HFF-Myc (cell line): ENCODE measurements around the gene USP36.

Experiments used
- DNase-seq: peaks from one replicate; pipeline ENCODE4 v3.0.0-alpha.2; 2011; ENCODE audit warnings: low read depth; ENCODE audit errors: extremely low read depth
- H3K4me3 ChIP-seq: replicated peaks from 2 replicates; pipeline ENCODE4 v1.5.1; 2011; ENCODE audit warnings: low read depth, mild to moderate bottlenecking, control low read depth, low read length
- TF ChIP-seq, protein P1 (sequence below): IDR thresholded peaks from 2 replicates; pipeline ENCODE4 v1.5.1; 2012; ENCODE audit warnings: mild to moderate bottlenecking, low read depth, low read length, control low read depth; ENCODE audit errors: missing control alignments

The USP36 gene

DNA sequence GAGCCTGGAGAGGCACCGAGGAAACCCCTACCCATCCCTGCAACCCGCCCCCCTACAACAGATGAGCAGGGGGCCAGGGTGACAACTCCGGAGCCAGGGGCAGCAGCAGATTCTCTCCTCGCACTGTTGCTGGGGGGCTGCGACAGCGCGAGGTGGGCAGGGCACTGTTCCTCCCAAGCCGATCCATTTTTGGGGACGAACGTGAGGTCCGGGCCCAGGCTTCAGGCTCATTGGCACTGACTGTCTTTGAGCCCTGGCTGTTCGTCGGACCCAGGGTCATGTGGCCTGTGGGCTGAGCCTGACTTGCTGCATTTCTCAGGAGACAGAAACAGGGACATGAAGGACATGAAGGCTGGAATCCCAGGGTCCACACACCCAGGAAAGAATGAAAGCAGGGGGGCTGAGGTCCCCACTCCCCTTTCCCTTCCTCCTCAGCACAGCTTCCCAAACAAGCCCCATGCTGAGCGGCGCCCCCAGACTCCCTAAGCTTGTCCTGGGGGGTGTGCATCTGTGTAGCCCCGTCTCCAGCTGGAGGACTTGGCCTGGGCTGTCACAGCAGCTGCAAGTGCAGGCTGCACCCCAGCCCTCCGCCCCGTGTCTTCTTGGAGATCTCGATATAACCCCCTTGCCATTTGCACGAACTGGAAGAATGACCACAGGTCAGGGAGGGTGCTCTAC is 43.7 kb upstream of the USP36 start:
- no peak for DNase-seq
- TF ChIP-seq, protein P1, sequence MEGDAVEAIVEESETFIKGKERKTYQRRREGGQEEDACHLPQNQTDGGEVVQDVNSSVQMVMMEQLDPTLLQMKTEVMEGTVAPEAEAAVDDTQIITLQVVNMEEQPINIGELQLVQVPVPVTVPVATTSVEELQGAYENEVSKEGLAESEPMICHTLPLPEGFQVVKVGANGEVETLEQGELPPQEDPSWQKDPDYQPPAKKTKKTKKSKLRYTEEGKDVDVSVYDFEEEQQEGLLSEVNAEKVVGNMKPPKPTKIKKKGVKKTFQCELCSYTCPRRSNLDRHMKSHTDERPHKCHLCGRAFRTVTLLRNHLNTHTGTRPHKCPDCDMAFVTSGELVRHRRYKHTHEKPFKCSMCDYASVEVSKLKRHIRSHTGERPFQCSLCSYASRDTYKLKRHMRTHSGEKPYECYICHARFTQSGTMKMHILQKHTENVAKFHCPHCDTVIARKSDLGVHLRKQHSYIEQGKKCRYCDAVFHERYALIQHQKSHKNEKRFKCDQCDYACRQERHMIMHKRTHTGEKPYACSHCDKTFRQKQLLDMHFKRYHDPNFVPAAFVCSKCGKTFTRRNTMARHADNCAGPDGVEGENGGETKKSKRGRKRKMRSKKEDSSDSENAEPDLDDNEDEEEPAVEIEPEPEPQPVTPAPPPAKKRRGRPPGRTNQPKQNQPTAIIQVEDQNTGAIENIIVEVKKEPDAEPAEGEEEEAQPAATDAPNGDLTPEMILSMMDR: no peak
- H3K4me3 ChIP-seq: peak overlapping the region; percentile 44

DNA sequence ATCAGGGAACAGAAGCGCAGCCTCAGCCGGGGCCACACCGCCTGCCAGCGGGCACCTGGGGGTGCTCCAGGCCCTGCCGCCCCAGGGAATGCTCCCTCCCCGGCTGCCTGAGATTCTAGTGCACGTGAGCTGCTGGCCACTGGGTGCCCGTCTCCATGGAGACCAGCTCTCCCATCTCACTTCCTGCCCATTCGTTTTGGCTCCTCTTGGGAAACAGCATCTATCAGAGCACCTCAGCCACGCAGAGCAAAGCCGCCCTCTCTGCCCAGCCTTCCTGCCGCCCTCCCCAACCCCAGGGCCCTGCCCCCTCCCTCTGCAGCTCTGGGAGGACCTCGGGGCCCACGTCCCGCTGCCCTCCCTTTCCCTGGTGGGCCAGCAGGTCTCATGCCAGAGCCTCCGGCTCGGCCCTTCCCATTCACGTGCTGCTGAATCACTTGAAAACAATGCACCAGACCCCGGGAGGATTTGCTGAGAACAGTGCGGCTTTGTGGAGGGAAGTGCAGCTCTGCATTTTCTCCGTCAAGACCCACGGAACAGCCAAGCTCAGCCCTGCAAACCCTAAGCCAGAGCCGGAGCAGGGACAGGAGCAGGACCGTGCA is 43.0 kb upstream of the USP36 start:
- peak overlapping the region; percentile 44 for H3K4me3 ChIP-seq
- TF ChIP-seq, protein P1: no peak
- peak; percentile 83 for DNase-seq

DNA sequence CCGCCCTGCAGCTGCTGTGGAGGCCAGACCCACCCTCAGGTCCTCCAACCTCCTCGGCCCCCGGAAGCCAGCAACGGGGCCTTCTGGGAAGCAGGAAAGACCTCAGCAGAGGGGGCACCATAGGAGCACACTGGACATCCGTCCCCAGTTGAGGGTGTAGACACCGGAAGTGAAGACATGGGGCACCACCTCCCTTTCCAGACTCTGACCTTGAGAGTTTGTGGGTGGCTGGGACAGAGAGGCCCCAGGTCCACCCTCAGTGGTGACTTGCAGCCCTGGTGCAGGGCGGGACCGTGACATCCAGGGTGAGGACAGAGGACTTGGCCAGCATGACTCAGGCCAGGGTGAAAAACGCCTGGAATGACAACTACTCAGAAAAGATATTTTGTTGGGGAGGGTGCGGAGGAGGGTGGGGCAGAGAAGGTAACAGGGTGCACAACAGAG is 42.5 kb upstream of the USP36 start:
- TF ChIP-seq, protein P1: no peak
- H3K4me3 ChIP-seq: peak overlapping the region; percentile 44
- DNase-seq: peak; percentile 87

GRCh38 chr17:78882540-78883088 is 42.0 kb upstream of the USP36 start:
- peak overlapping the region; percentile 17; the same call in 1 of the 2 replicates for H3K4me3 ChIP-seq
- TF ChIP-seq, protein P1: no peak
- peak; percentile 33 for DNase-seq

- peak overlapping the region; percentile 24 for H3K4me3 ChIP-seq
- TF ChIP-seq, protein P1: no peak
- peak; percentile 94 for DNase-seq
Measured at GRCh38 chr17:78879635-78880186, 39.1 kb upstream of the USP36 start.

DNA sequence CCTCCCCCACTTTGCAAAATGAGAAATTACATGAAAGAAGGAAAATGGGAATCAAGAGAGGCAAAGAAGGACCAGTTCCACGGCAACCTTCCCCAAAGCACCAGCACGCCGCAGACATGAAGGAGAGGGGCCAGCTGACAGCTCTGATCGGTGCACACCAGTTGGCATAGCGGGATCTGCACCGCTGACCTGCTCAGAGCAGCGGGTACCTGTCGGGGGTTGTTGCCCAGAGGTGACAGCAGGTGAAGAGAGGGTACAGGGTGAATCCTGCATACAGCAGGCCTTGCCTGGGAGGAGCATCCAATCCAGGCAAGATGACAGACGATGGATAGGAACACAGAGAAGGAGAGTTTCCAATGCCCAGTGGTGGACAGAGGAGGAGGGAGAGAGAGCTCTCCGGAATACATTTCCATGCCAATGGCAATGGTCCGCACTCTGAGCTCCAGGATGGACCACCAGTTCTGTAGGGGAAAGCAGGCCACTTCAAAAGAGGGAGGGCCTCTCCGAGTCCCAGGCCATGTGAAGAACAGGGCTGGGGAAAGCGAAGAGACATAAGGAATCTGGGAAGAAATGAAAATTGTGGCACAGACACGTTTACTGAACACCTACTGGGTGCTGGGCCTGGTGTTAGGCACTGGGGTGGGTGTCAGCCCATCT is 38.4 kb upstream of the USP36 start:
- DNase-seq: no peak
- peak overlapping the region; percentile 24 for H3K4me3 ChIP-seq
- TF ChIP-seq, protein P1: no peak
